ENCODE data around the gene OR4F15. TPM values are rescaled to one million over a fixed set of nuclear protein-coding genes. Genes with fewer than 3 reads are reported as not detected.

Gene OR4F15
- total RNA-seq, 2 donors from 2014 or later: not detected

DNA sequence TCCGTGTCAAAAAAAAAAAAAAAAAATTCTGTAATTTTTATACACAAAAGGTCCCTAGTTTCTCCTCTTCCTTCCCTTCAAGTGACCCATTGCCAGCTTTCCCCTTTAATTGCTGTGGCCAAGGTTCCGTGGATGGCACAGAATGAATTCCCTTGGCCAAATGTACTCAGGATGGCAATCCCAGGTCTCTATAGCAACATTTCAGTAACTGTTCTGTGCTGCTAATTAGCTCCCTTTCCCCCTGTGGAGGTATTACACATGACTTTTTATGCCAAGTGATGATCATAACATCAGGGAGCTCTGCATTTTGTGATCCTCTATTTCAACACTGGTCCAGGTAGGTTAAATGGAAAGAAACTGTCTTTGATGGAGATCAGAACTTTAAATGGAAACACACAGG is 8.8 kb upstream of the OR4F15 start, which contains the start of gene OR4F6:
TSS of gene OR4F6 (plus strand) at position 301 of the 400 bp plus-strand sequence. CDS start 2,211 bp downstream, outside the sequence.
- no peaks in the 10 kb centered on the region for H3K9me3 ChIP-seq
- H3K27me3 ChIP-seq (replicated peaks; ENCODE audit: insufficient read depth): no peaks in the 10 kb centered on the region
- no peak within 1 kb of the TSS for H3K4me3 ChIP-seq
- no peaks in the 10 kb centered on the region for H3K4me1 ChIP-seq (replicated peaks)
- WGBS: 72% methylated on average over 2 of the region's 2 CpGs
- TF ChIP-seq CTCF (IDR thresholded peaks at IDR 0.05) (no peak), POLR2A (IDR thresholded peaks at IDR 0.05) (no peak), POLR2AphosphoS5 (IDR thresholded peaks at IDR 0.05) (no peak)
- no peak within 1 kb of the TSS for H3K27ac ChIP-seq
- no peaks in the 10 kb centered on the region for H3K36me3 ChIP-seq
- no peak for DNase-seq (ENCODE audit: low spot score)
- intact Hi-C loops (cut with DNase I): no loop called here

- WGBS: 74% methylated on average over 5 of the region's 5 CpGs
- intact Hi-C loops (cut with DNase I): no loop called here
- no peaks in the 10 kb centered on the region for H3K4me1 ChIP-seq (replicated peaks)
- H3K27me3 ChIP-seq (replicated peaks; ENCODE audit: insufficient read depth): no peaks in the 10 kb centered on the region
- DNase-seq (ENCODE audit: low spot score): no peak
- H3K9me3 ChIP-seq: no peaks in the 10 kb centered on the region
- H3K36me3 ChIP-seq: no peaks in the 10 kb centered on the region
- H3K4me3 ChIP-seq: no peak overlapping the region
- TF ChIP-seq CTCF (IDR thresholded peaks at IDR 0.05) (no peak), POLR2A (IDR thresholded peaks at IDR 0.05) (no peak)
- no peak overlapping the region for H3K27ac ChIP-seq
Measured at GRCh38 chr15:101803676-101804075, 8.3 kb upstream of the OR4F15 start.

DNA sequence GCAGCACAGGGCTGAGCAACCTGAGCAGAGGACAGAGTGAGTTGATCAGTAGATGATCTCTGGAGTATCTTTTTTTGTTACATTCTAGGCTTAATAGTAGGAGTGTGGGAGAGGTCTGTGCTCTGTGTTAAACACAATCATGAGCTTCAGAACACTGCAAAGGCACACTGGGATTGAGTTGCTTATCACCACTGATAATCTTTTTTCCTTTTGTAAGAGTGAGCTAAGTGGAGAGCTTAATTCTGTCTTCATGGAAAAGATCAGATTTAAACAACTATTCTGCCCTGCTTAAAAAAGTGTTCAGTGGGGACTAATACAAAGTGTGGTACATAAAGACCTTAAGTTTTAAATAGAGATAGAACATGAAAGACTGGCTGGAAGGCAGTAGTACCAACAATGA is 7.6 kb upstream of the OR4F15 start:
- H3K27ac ChIP-seq: no peak overlapping the region
- intact Hi-C loops (cut with DNase I): no loop called here
- no peaks in the 10 kb centered on the region for H3K27me3 ChIP-seq (replicated peaks; ENCODE audit: insufficient read depth)
- no peaks in the 10 kb centered on the region for H3K36me3 ChIP-seq
- no peak overlapping the region for H3K4me3 ChIP-seq
- TF ChIP-seq POLR2A (IDR thresholded peaks at IDR 0.05): no peak
- no peak for TF ChIP-seq POLR2AphosphoS5 (IDR thresholded peaks at IDR 0.05)
- TF ChIP-seq CTCF (IDR thresholded peaks at IDR 0.05): no peak
- H3K4me1 ChIP-seq (replicated peaks): no peaks in the 10 kb centered on the region
- no peaks in the 10 kb centered on the region for H3K9me3 ChIP-seq
- no peak for DNase-seq (ENCODE audit: low spot score)

GRCh38 chr15:101804941-101805340 is 7.1 kb upstream of the OR4F15 start:
- intact Hi-C loops (cut with DNase I): no loop called here
- H3K27ac ChIP-seq: no peak overlapping the region

More at GRCh38 chr15:101804941-101805340, 7.1 kb upstream of the OR4F15 start:
- H3K36me3 ChIP-seq: no peaks in the 10 kb centered on the region
- H3K9me3 ChIP-seq: no peaks in the 10 kb centered on the region
- no peaks in the 10 kb centered on the region for H3K27me3 ChIP-seq (replicated peaks; ENCODE audit: insufficient read depth)
- TF ChIP-seq POLR2AphosphoS5 (IDR thresholded peaks at IDR 0.05): no peak
- TF ChIP-seq POLR2A (IDR thresholded peaks at IDR 0.05): no peak
- TF ChIP-seq CTCF (IDR thresholded peaks at IDR 0.05): no peak
- H3K4me1 ChIP-seq (replicated peaks): no peaks in the 10 kb centered on the region
- no peak overlapping the region for H3K4me3 ChIP-seq
- no peak for DNase-seq (ENCODE audit: low spot score)

Measured in prostate gland (tissue), 2 donors.